OCI-LY7 (cell line): ENCODE results near the gene PLCL1. TPM values are rescaled to one million over a fixed set of nuclear protein-coding genes. Genes with fewer than 3 reads are reported as not detected.

Experiments used
- BruUV-seq: library from RNA; stranded (reverse); fragments of 400-500 nt; replicated peaks from 2 replicates; lab custom pipeline; 2021; lab: Mats Ljungman, UMichigan
- CTCF ChIA-PET: fragments of 300-600 bp; sonication (Branson Sonifier 250); formaldehyde crosslinking; loops from one replicate; lab custom pipeline; 2022; ENCODE audit warnings: antibody characterized with exemption; ENCODE audit not compliant: unreplicated experiment; lab: Charles Lee
- POLR2A ChIA-PET: fragments of 300-600 bp; sonication (Branson Sonifier 250); formaldehyde crosslinking; loops from one replicate; lab custom pipeline; 2022; ENCODE audit warnings: antibody characterized with exemption; lab: Charles Lee
- DNase-seq: peaks from one replicate; pipeline ENCODE4 v3.0.0-alpha.2; 2015; ENCODE audit warnings: low spot score
- H2AFZ ChIP-seq: fragments of 200-600 bp; sonication (generic), shearing (Covaris generic); 2 replicates; pipeline ENCODE4 v1.6.1; 2014; ENCODE audit warnings: mild to moderate bottlenecking, antibody characterized with exemption, low read length, moderate library complexity
- H3K27ac ChIP-seq: fragments of 200-600 bp; sonication (generic); 2 replicates; pipeline ENCODE4 v1.5.1; 2014; ENCODE audit warnings: mixed run types, low read depth, mild to moderate bottlenecking, moderate library complexity, low read length, inconsistent platforms; ENCODE audit not compliant: poor library complexity, severe bottlenecking
- H3K36me3 ChIP-seq: fragments of 200-600 bp; sonication (generic); 2 replicates; pipeline ENCODE4 v1.6.1; 2014; ENCODE audit warnings: mild to moderate bottlenecking, antibody characterized with exemption, low read length, moderate library complexity, mixed read lengths; ENCODE audit not compliant: insufficient read depth
- H3K4me1 ChIP-seq: fragments of 200-600 bp; sonication (generic); 2 replicates; pipeline ENCODE4 v1.5.1; 2014; ENCODE audit warnings: mild to moderate bottlenecking, low read length; ENCODE audit not compliant: insufficient read depth, poor library complexity, severe bottlenecking
- H3K4me2 ChIP-seq: fragments of 200-600 bp; sonication (generic); 2 replicates; pipeline ENCODE4 v1.6.1; 2014; ENCODE audit warnings: mild to moderate bottlenecking, low read length
- H3K4me3 ChIP-seq: fragments of 200-600 bp; sonication (generic); 2 replicates; pipeline ENCODE4 v1.5.1; 2014; ENCODE audit warnings: mild to moderate bottlenecking, low read depth, low read length; ENCODE audit not compliant: poor library complexity, severe bottlenecking
- H3K79me2 ChIP-seq: fragments of 200-600 bp; sonication (generic); 2 replicates; pipeline ENCODE4 v1.6.1; 2016; ENCODE audit warnings: low read depth, mild to moderate bottlenecking, low read length, moderate library complexity, mixed read lengths; ENCODE audit not compliant: insufficient read depth
- H3K9me2 ChIP-seq: fragments of 200-600 bp; sonication (generic); 2 replicates; pipeline ENCODE4 v1.6.1; 2016; ENCODE audit warnings: mild to moderate bottlenecking, low read length, mixed read lengths; ENCODE audit not compliant: insufficient read depth
- H3K9me3 ChIP-seq: fragments of 200-600 bp; sonication (generic); 2 replicates; pipeline ENCODE4 v1.6.1; 2014; ENCODE audit warnings: mild to moderate bottlenecking, mixed run types, low read length, mixed read lengths
- H4K20me1 ChIP-seq: fragments of 200-600 bp; sonication (generic); 2 replicates; pipeline ENCODE4 v1.6.1; 2014; ENCODE audit warnings: mild to moderate bottlenecking, antibody characterized with exemption, low read length, moderate library complexity, mixed read lengths; ENCODE audit not compliant: insufficient read depth
- EZH2phosphoT487 ChIP-seq: fragments of 200-600 bp; sonication (generic); IDR thresholded peaks from 2 replicates; pipeline ENCODE4 v1.6.1; 2018; ENCODE audit warnings: low read depth, borderline replicate concordance, mild to moderate bottlenecking, mixed run types, antibody characterized with exemption, low read length, moderate library complexity, mixed read lengths
- intact Hi-C: fragments of 100-400 bp; cut with micrococcal nuclease; formaldehyde crosslinking; loops from one replicate; pipeline ENCODE4 v1.10.0; 2022; ENCODE audit not compliant: unreplicated experiment
- total RNA-seq, 2 experiments: library from RNA; depleted of rRNA in 1 of 2; stranded (reverse); fragments of >200 nt in 1 of 2; shearing (Covaris generic) in 1 of 2; gene quantifications; 2 replicates each; pipeline ENCODE4 v1.2.3, GENCODE V29; 2014 to 2022
- TF ChIP-seq, protein P1 (sequence below): fragments of 200-600 bp; sonication (generic); conservative IDR thresholded peaks from 2 replicates; pipeline ENCODE4 v1.5.1; 2014; ENCODE audit warnings: mild to moderate bottlenecking, antibody characterized with exemption, low read length, moderate library complexity, mixed read lengths

The PLCL1 gene
- total RNA-seq, 2 experiments from 2014 or later = 0.03 TPM; not detected in 1

- H3K36me3 ChIP-seq = no peaks in the 10 kb centered on the region
- no peaks in the 10 kb centered on the region for H4K20me1 ChIP-seq
- ChIA-PET POLR2A (interaction anchor here (0.6 to 2.0 kb wide), 3 partner anchors 10 to 701 kb away, joined by 3 to 6 read pairs (median 3); no protein-coding TSS in a partner anchor), CTCF (no interaction called here)
- H3K9me2 ChIP-seq = no peaks in the 10 kb centered on the region
- H3K79me2 ChIP-seq = no peaks in the 10 kb centered on the region
- BruUV-seq = no TSS peak
- intact Hi-C loops = no loop called here
- no peak overlapping the region for H2AFZ ChIP-seq
- no peaks in the 10 kb centered on the region for H3K4me1 ChIP-seq
- H3K9me3 ChIP-seq = no peaks in the 10 kb centered on the region
- H3K27ac ChIP-seq = no peak overlapping the region
- no peak overlapping the region for H3K4me2 ChIP-seq
- H3K4me3 ChIP-seq = no peak overlapping the region
- TF ChIP-seq, protein P1, sequence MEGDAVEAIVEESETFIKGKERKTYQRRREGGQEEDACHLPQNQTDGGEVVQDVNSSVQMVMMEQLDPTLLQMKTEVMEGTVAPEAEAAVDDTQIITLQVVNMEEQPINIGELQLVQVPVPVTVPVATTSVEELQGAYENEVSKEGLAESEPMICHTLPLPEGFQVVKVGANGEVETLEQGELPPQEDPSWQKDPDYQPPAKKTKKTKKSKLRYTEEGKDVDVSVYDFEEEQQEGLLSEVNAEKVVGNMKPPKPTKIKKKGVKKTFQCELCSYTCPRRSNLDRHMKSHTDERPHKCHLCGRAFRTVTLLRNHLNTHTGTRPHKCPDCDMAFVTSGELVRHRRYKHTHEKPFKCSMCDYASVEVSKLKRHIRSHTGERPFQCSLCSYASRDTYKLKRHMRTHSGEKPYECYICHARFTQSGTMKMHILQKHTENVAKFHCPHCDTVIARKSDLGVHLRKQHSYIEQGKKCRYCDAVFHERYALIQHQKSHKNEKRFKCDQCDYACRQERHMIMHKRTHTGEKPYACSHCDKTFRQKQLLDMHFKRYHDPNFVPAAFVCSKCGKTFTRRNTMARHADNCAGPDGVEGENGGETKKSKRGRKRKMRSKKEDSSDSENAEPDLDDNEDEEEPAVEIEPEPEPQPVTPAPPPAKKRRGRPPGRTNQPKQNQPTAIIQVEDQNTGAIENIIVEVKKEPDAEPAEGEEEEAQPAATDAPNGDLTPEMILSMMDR = no peak
- TF ChIP-seq EZH2phosphoT487 = no peak
- no peak for DNase-seq
Measured at GRCh38 chr2:198098918-198099317, 294.5 kb downstream of the PLCL1 start.

- Histone ChIP-seq H3K27ac (no peak overlapping the region), H4K20me1 (no peaks in the 10 kb centered on the region), H3K79me2 (no peaks in the 10 kb centered on the region), H3K4me2 (no peak overlapping the region), H3K4me1 (no peaks in the 10 kb centered on the region), H2AFZ (no peak overlapping the region), H3K36me3 (no peaks in the 10 kb centered on the region), H3K9me2 (no peaks in the 10 kb centered on the region), H3K9me3 (no peaks in the 10 kb centered on the region), H3K4me3 (no peak overlapping the region)
- DNase-seq = no peak
- POLR2A ChIA-PET = interaction anchor here (0.5 to 2.0 kb wide), 3 partner anchors 17 to 630 kb away, joined by 3 to 6 read pairs (median 3); no protein-coding TSS in a partner anchor
- TF ChIP-seq EZH2phosphoT487 = no peak
- TF ChIP-seq, protein P1 = no peak
- CTCF ChIA-PET = no interaction called here
- no TSS peak for BruUV-seq
- intact Hi-C loops = no loop called here
Measured at GRCh38 chr2:198100346-198100745, 296.0 kb downstream of the PLCL1 start.

DNA sequence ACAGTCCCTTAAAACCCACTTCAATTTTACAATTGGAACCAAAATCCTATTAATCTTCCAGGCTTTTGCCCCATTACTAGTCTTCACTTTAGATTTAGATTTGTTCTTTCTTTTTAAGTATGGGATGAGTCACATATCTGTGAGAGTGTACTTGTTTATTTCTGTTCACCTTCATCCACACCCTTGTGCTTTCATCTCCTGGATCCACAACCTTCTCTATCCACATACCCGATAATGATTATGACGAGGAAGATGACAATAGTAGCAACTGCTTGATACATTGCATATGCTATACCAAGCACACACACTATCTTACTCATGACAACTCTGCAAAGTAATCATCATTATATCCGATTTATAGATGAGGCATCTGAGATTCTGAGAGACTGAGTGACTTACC lies 297.3 kb downstream of the PLCL1 start:
- no peaks in the 10 kb centered on the region for H3K79me2 ChIP-seq
- ChIA-PET CTCF (no interaction called here), POLR2A (no interaction called here)
- no peaks in the 10 kb centered on the region for H3K9me3 ChIP-seq
- no peaks in the 10 kb centered on the region for H4K20me1 ChIP-seq
- H3K4me1 ChIP-seq = no peaks in the 10 kb centered on the region
- H3K27ac ChIP-seq = no peak overlapping the region
- no peak overlapping the region for H3K4me2 ChIP-seq
- H3K36me3 ChIP-seq = no peaks in the 10 kb centered on the region
- no peak overlapping the region for H3K4me3 ChIP-seq
- no peaks in the 10 kb centered on the region for H3K9me2 ChIP-seq
- TF ChIP-seq, protein P1 = no peak
- no peak for TF ChIP-seq EZH2phosphoT487
- BruUV-seq = no TSS peak
- H2AFZ ChIP-seq = no peak overlapping the region
- intact Hi-C loops = no loop called here
- DNase-seq = no peak
